HCT116 (cell line): ENCODE data around the gene TMEM154. TPM values are rescaled to one million over a fixed set of nuclear protein-coding genes. Genes with fewer than 3 reads are reported as not detected.
A peak's percentile ranks its signal among the peaks of the same experiment; 100 is the strongest.

Experiments used
- ATAC-seq: fragments of 200-7000 bp; cut with Tn5 transposase; 2 replicates; pipeline ENCODE4 v1.9.1; 2020; ENCODE audit warnings: mild to moderate bottlenecking, moderate library complexity
- BruUV-seq: library from RNA; stranded (reverse); fragments of 400-500 nt; replicated peaks from 2 replicates; lab custom pipeline; 2021; lab: Mats Ljungman, UMichigan
- CTCF ChIA-PET: fragments of 300-600 bp; sonication (Branson Sonifier 250); formaldehyde crosslinking; loops from one replicate; lab custom pipeline; 2021; ENCODE audit warnings: antibody characterized with exemption; lab: Charles Lee
- POLR2A ChIA-PET: fragments of 300-600, 350-600 bp; sonication (Branson Sonifier 250); formaldehyde crosslinking; loops from one replicate; lab custom pipeline; 2021; ENCODE audit warnings: antibody characterized with exemption; lab: Charles Lee
- RAD21 ChIA-PET, 2 experiments: fragments of 300-600 bp; sonication (Branson Sonifier 250); formaldehyde crosslinking; loops; one replicate each; lab custom pipeline; 2023; ENCODE audit warnings: low total read pairs in 2 of 2; ENCODE audit not compliant: uncharacterized antibody in 2 of 2, unreplicated experiment in 2 of 2, low non-redundant PET in 1 of 2; lab: Charles Lee
- DNase-seq: peaks from one replicate; pipeline ENCODE4 v3.0.0-alpha.2; 2010; ENCODE audit warnings: low read depth, low spot score
- H2AFZ ChIP-seq: fragments of 200-600 bp; shearing (Covaris generic), sonication (generic); 2 replicates; pipeline ENCODE4 v1.6.1; 2017; ENCODE audit warnings: low read depth, mixed run types, mixed read lengths, antibody characterized with exemption, low read length; ENCODE audit not compliant: poor library complexity, severe bottlenecking
- H3K27ac ChIP-seq: 2 replicates; pipeline ENCODE4 v1.5.1; 2012; ENCODE audit warnings: low read depth, low read length
- H3K27me3 ChIP-seq: fragments of 200-600 bp; sonication (generic); 2 replicates; pipeline ENCODE4 v1.6.1; 2016; ENCODE audit warnings: mixed run types, low read length, mixed read lengths; ENCODE audit not compliant: insufficient read depth
- H3K36me3 ChIP-seq, 2 experiments: fragments of 200-500 bp in 1 of 2; fragments of 200-600 bp in 1 of 2; sonication (Bioruptor generic) in 1 of 2; sonication (generic) in 1 of 2; 2 replicates each; pipeline versions ENCODE4 v1.5.1 to v1.6.1; 2014 to 2016; ENCODE audit warnings: low read length in 2 of 2, inconsistent platforms in 1 of 2, mixed read lengths in 1 of 2, mixed run types in 1 of 2; ENCODE audit not compliant: insufficient read depth in 2 of 2, control insufficient read depth in 1 of 2
- H3K4me1 ChIP-seq, 2 experiments: fragments of 200-600 bp in 1 of 2; sonication (generic) in 1 of 2; 2 replicates each; pipeline versions ENCODE4 v1.5.1 to v1.6.1; 2012 to 2017; ENCODE audit warnings: low read length in 2 of 2, inconsistent platforms in 1 of 2, mild to moderate bottlenecking in 1 of 2, mixed read lengths in 1 of 2, mixed run types in 1 of 2, moderate library complexity in 1 of 2; ENCODE audit not compliant: insufficient read depth in 2 of 2, control insufficient read depth in 1 of 2
- H3K4me2 ChIP-seq: fragments of 200-600 bp; sonication (generic); 2 replicates; pipeline ENCODE4 v1.6.1; 2017; ENCODE audit warnings: mixed run types, low read length, mixed read lengths
- H3K4me3 ChIP-seq, 2 experiments: fragments of 200-600 bp in 1 of 2; sonication (generic) in 1 of 2; replicated peaks in 1 of 2; 2 replicates each; pipeline ENCODE4 v1.5.1; 2011 to 2016; ENCODE audit warnings: low read length in 2 of 2, control low read depth in 1 of 2, low read depth in 1 of 2, mild to moderate bottlenecking in 1 of 2, mixed read lengths in 1 of 2, mixed run types in 1 of 2
- H3K79me2 ChIP-seq: fragments of 200-600 bp; sonication (generic); 2 replicates; pipeline ENCODE4 v1.6.1; 2017; ENCODE audit warnings: mild to moderate bottlenecking, mixed run types, low read length, moderate library complexity, mixed read lengths; ENCODE audit not compliant: insufficient read depth
- H3K9ac ChIP-seq: fragments of 200-600 bp; sonication (generic); 2 replicates; pipeline ENCODE4 v1.6.1; 2016; ENCODE audit warnings: low read length, mixed read lengths
- H3K9me2 ChIP-seq: fragments of 200-600 bp; sonication (generic), shearing (Covaris generic); 2 replicates; pipeline ENCODE4 v1.6.1; 2017; ENCODE audit warnings: mixed run types, mild to moderate bottlenecking, moderate library complexity; ENCODE audit not compliant: insufficient read depth
- H3K9me3 ChIP-seq, 2 experiments: fragments of 200-500 bp in 1 of 2; fragments of 200-600 bp in 1 of 2; sonication (Bioruptor generic) in 1 of 2; sonication (generic) in 1 of 2; 2 replicates each; pipeline ENCODE4 v1.6.1; 2014 to 2017; ENCODE audit warnings: low read length in 2 of 2, mixed read lengths in 2 of 2, inconsistent platforms in 1 of 2, low read depth in 1 of 2, mild to moderate bottlenecking in 1 of 2, mixed run types in 1 of 2, moderate library complexity in 1 of 2; ENCODE audit not compliant: control insufficient read depth in 1 of 2, insufficient read depth in 1 of 2
- H4K20me1 ChIP-seq: fragments of 200-600 bp; sonication (generic), shearing (Covaris generic); 2 replicates; pipeline ENCODE4 v1.6.1; 2017; ENCODE audit warnings: mixed run types, mild to moderate bottlenecking, moderate library complexity; ENCODE audit not compliant: insufficient read depth
- CEBPB ChIP-seq: IDR thresholded peaks from 2 replicates; pipeline ENCODE4 v1.6.1; 2012; ENCODE audit warnings: low read depth
- EGR1 ChIP-seq: IDR thresholded peaks from 2 replicates; pipeline ENCODE4 v1.6.1; 2012; ENCODE audit warnings: low read depth
- MAX ChIP-seq: IDR thresholded peaks from 2 replicates; pipeline ENCODE4 v1.6.1; 2012
- SRF ChIP-seq: IDR thresholded peaks from 2 replicates; pipeline ENCODE4 v1.6.1; 2012; ENCODE audit warnings: low read depth
- ZBTB33 ChIP-seq: IDR thresholded peaks from 2 replicates; pipeline ENCODE4 v1.6.1; 2011; ENCODE audit warnings: mild to moderate bottlenecking, low read length, moderate library complexity; ENCODE audit not compliant: insufficient replicate concordance; ENCODE audit errors: extremely low read depth
- ZFX ChIP-seq: fragments of 450-650 bp; IDR thresholded peaks from 2 replicates; pipeline ENCODE4 v1.6.1; 2017
- intact Hi-C: fragments of 100-400 bp; cut with micrococcal nuclease; formaldehyde crosslinking; loops from 2 replicates; pipeline ENCODE4 v1.10.0; 2022
- total RNA-seq: library from RNA; stranded (reverse); gene quantifications from one replicate; pipeline ENCODE4 v1.2.1, GENCODE V29; 2021; ENCODE audit not compliant: unreplicated experiment

The TMEM154 gene
- total RNA-seq, 1 experiment from 2014 or later, result 2.4 TPM

GRCh38 chr4:152697284-152698088, 17.7 kb upstream of the TMEM154 start:
- H4K20me1 ChIP-seq, result no peaks in the 10 kb centered on the region
- BruUV-seq, result no TSS peak
- ChIA-PET CTCF (no interaction called here), RAD21 (no interaction called here), POLR2A (no interaction called here)
- no peaks in the 10 kb centered on the region for H3K9me2 ChIP-seq
- no peaks in the 10 kb centered on the region for H3K9me3 ChIP-seq
- H3K4me1 ChIP-seq, result peaks cover 0 to 13% of the 10 kb centered on the region in 2 experiments; a peak in 2 of 4 replicates
- H3K27me3 ChIP-seq, result no peaks in the 10 kb centered on the region
- intact Hi-C loops, result no loop called here
- H3K36me3 ChIP-seq, result no peaks in the 10 kb centered on the region
- H3K27ac ChIP-seq, result no peak overlapping the region
- H3K9ac ChIP-seq, result no peak overlapping the region
- TF ChIP-seq CEBPB (no peak), SRF (no peak), MAX (no peak), ZBTB33 (no peak), EGR1 (no peak), ZFX (no peak)
- H3K4me3 ChIP-seq, result no peak overlapping the region
- H3K4me2 ChIP-seq, result peak overlapping the region; percentile 58; the same call in 1 of the 2 replicates
- peak overlapping the region; percentile 75 for H2AFZ ChIP-seq
- ATAC-seq, result peak; percentile 28; the same call in 1 of the 2 replicates
- no peak for DNase-seq
- H3K79me2 ChIP-seq, result no peaks in the 10 kb centered on the region
